Renal cortical epithelial cell (primary cell): Measurements from ENCODE around the gene ALLC. TPM values are rescaled to one million over a fixed set of nuclear protein-coding genes. Genes with fewer than 3 reads are reported as not detected.

Experiments
- DNase-seq: peaks from one replicate; pipeline ENCODE4 v3.0.0-alpha.2; 2011; ENCODE audit warnings: low read depth
- total RNA-seq: library from RNA; depleted of rRNA; stranded (reverse); fragments of >200 nt; gene quantifications from 2 replicates; pipeline ENCODE4 v1.2.3, GENCODE V29; 2014

ALLC gene
- total RNA-seq, 1 donor from 2014 or later = not detected

DNA sequence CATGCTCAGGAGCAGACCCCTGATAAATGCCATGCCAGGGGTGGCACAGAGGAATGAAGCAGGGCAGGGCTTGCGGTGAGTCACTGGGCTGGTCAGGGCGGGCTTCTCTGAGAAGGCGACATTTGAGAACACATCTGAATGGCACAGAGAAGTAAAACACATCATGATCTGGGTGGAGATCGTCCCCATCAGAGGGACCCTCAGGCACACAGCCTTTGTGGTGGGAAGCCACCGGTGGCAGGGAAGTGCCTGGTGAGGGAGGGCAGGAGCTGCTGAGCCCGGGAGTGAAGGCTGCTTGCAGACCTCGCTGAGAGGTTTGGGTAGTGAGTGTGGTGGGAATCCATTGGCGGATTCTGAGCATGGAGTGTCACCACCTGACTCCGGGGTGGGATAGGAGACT, 89.8 kb downstream of the ALLC start:
- DNase-seq = no peak

DNA sequence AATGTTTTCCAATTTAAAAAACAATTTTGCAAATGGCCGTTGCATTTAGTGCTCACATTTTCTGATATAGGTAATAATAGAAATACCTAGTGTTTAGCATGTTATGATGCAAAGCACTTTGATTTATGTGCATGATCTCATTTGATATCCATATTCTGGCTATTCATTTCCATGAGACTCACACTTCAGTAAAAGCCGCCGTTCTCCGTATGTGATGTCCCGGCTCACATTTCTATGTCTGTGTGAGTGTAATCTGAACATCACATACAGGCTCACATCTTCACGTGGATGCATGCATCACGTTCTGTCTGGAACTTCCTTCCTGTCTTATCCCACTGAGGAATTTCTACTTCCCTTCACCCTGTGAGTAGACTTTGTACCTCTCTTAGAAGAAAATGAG, 91.2 kb downstream of the ALLC start:
- DNase-seq = no peak

DNA sequence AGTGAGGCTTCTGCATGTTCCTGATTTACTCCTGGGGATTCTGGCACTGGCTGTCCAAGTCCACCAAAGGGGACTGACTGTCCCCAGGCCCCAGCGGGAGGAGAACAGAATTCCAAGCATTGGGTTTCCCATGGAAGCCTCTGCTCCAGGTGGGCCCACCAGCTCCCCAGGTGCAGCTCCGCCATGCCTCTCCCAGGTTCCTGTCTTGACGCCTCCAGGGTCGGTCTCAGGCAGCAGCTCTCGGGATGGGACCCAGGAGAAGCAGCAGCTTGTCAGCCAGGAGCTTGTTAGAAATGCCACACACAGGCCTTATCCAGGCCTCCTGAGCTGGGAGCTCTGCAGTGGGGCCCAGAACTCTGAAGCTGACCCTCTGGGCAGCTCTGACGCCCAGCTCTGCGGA, 93.3 kb downstream of the ALLC start:
- DNase-seq = no peak

DNA sequence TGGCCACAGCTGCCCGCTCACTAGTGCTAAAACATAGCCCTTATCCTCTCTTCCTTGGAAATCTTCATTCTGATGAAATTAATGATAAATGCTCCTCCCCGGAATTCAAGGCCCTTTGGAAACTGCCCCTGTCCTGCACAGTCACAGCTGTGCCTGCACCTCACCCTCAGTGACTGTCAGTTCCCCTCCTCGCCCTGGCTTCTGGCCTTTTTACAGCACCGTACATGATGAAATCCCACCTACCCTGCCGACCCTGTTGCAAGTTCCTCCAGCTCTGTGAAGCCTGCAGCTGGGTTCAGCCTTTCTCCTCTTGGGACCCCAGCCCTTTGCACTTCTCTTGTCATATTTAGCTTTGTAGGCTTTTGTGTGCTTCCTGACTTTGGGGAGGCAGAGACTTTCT, 93.8 kb downstream of the ALLC start:
- DNase-seq = no peak

Other genes starting within 250 kb of the ALLC start
- gene ADI1, start 138.7 kb upstream of the ALLC start, total RNA-seq = 32.5 and 35.3 TPM in 2 replicates
- 27.1 and 47.1 TPM in 2 replicates for gene RNASEH1, start 99.9 kb upstream of the ALLC start, total RNA-seq
- gene RPS7, start 82.9 kb upstream of the ALLC start, total RNA-seq = 725 and 2,271 TPM in 2 replicates
- not detected in 2 replicates for gene COLEC11, start 63.1 kb upstream of the ALLC start, total RNA-seq
- not detected in 2 replicates for gene DCDC2C, start 45.4 kb downstream of the ALLC start, total RNA-seq